ENCODE data around the gene TAGAP.

DNA sequence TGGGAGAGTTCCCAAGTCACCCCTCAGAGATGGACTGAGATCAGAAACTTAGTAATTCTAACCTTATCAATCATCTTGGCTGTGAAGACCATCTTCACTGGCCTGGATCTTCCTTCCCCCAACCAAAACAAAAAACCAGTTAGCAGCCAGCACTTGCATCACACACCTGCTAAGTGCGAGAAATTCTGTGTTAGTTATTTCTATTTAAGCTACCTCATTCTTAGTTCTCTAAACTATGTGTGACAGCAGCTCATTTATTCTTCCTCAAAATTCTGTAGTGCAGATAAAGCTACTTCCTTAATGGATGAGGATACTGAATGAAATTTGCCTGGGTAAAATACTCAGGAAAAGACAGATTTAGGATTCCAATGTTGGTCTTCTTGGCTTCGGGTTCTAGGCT is 18.2 kb upstream of the TAGAP start:
- TF ChIP-seq SIN3A (IDR thresholded peaks at IDR 0.05; ENCODE audit: low read depth) (no peak), CTCF (IDR thresholded peaks at IDR 0.05 in 2 of 3, conservative IDR thresholded peaks at IDR 0.05 in 1 of 3; ENCODE audit: borderline replicate concordance in 1 of 3, insufficient read depth in 1 of 3, low read depth in 2 of 3, low read length in 2 of 3) (no peak), FOSL1 (IDR thresholded peaks at IDR 0.05; ENCODE audit: low read depth) (no peak), ELF1 (IDR thresholded peaks at IDR 0.05; ENCODE audit: borderline replicate concordance, low read depth) (no peak)

Data from HCT116 (cell line).